ENCODE data around the gene SHISA4.
A peak's percentile ranks its signal among the peaks of the same experiment; 100 is the strongest.

SHISA4 gene

GRCh38 chr1:201880928-201881571, 7.6 kb upstream of the SHISA4 start:
- H3K27ac ChIP-seq: no peak overlapping the region
- no peak for DNase-seq (ENCODE audit: low read depth, low spot score)

- no peak overlapping the region for H3K27ac ChIP-seq
- no peak for DNase-seq (ENCODE audit: low read depth, low spot score)
These were observed 7.1 kb upstream of the SHISA4 start for GRCh38 chr1:201881617-201882016.

- H3K27ac ChIP-seq: peak overlapping the region; percentile 70
- DNase-seq (ENCODE audit: low read depth, low spot score): no peak
These were observed 6.0 kb upstream of the SHISA4 start for GRCh38 chr1:201882665-201883132.

GRCh38 chr1:201883266-201883665, 5.4 kb upstream of the SHISA4 start:
- H3K27ac ChIP-seq: peak overlapping the region; percentile 70
- DNase-seq (ENCODE audit: low read depth, low spot score): no peak

- H3K27ac ChIP-seq: peak overlapping the region; percentile 70
- no peak for DNase-seq (ENCODE audit: low read depth, low spot score)
These were observed 4.9 kb upstream of the SHISA4 start for GRCh38 chr1:201883786-201884185.

- H3K27ac ChIP-seq: no peak overlapping the region
These were observed 4.3 kb upstream of the SHISA4 start for GRCh38 chr1:201884425-201884824.

GRCh38 chr1:201885531-201886075, 3.1 kb upstream of the SHISA4 start:
- no peak for DNase-seq (ENCODE audit: low read depth, low spot score)
- no peak overlapping the region for H3K27ac ChIP-seq

More at GRCh38 chr1:201884425-201884824, 4.3 kb upstream of the SHISA4 start:
- no peak for DNase-seq (ENCODE audit: low read depth, low spot score)

GRCh38 chr1:201886103-201886885, 2.4 kb upstream of the SHISA4 start:
- no peak overlapping the region for H3K27ac ChIP-seq
- no peak for DNase-seq (ENCODE audit: low read depth, low spot score)

GRCh38 chr1:201887116-201887866, 1.4 kb upstream of the SHISA4 start:
- no peak overlapping the region for H3K27ac ChIP-seq
- DNase-seq (ENCODE audit: low read depth, low spot score): no peak

GRCh38 chr1:201889090-201889968, 631 bp downstream of the SHISA4 start:
- H3K27ac ChIP-seq: no peak overlapping the region
- no peak for DNase-seq (ENCODE audit: low read depth, low spot score)

- no peak for DNase-seq (ENCODE audit: low read depth, low spot score)
- no peak overlapping the region for H3K27ac ChIP-seq
These were observed 1.5 kb downstream of the SHISA4 start for GRCh38 chr1:201890223-201890622.

- H3K27ac ChIP-seq: no peak overlapping the region
- DNase-seq (ENCODE audit: low read depth, low spot score): no peak
These were observed 2.2 kb downstream of the SHISA4 start for GRCh38 chr1:201890806-201891450.

- no peak for DNase-seq (ENCODE audit: low read depth, low spot score)
- no peak overlapping the region for H3K27ac ChIP-seq
These were observed 2.9 kb downstream of the SHISA4 start for GRCh38 chr1:201891451-201892045.

- H3K27ac ChIP-seq: no peak overlapping the region
- DNase-seq (ENCODE audit: low read depth, low spot score): no peak
These were observed 3.5 kb downstream of the SHISA4 start for GRCh38 chr1:201892211-201892610.

- no peak overlapping the region for H3K27ac ChIP-seq
- no peak for DNase-seq (ENCODE audit: low read depth, low spot score)
These were observed 4.7 kb downstream of the SHISA4 start for GRCh38 chr1:201893431-201893830.

- DNase-seq (ENCODE audit: low read depth, low spot score): no peak
- no peak overlapping the region for H3K27ac ChIP-seq
These were observed 5.8 kb downstream of the SHISA4 start for GRCh38 chr1:201894343-201895119.

- no peak overlapping the region for H3K27ac ChIP-seq
- DNase-seq (ENCODE audit: low read depth, low spot score): no peak
These were observed 6.5 kb downstream of the SHISA4 start for GRCh38 chr1:201895120-201895665.

All from epithelial cell of prostate (primary cell).